H1 (cell line): ENCODE results near the gene MAP3K15. TPM values are rescaled to one million over a fixed set of nuclear protein-coding genes. Genes with fewer than 3 reads are reported as not detected.

Experiments used
- CTCF ChIA-PET: fragments of 300-600 bp; sonication (Branson Sonifier 250); formaldehyde crosslinking; loops from one replicate; lab custom pipeline; 2021; ENCODE audit not compliant: partially characterized antibody; lab: Charles Lee
- POLR2A ChIA-PET: fragments of 300-600 bp; sonication (Branson Sonifier 250); formaldehyde crosslinking; loops from one replicate; lab custom pipeline; 2021; ENCODE audit warnings: inconsistent platforms; ENCODE audit not compliant: partially characterized antibody; lab: Charles Lee
- DNase-seq, 2 experiments: peaks; one replicate each; pipeline versions ENCODE4 v3.0.0 to v3.0.0-alpha.2; 2010 to 2022; ENCODE audit warnings: low spot score in 2 of 2, low read depth in 1 of 2, mixed read lengths in 1 of 2
- FAIRE-seq: peaks from 2 replicates; lab custom pipeline; 2011; peaks lifted over from hg19 to GRCh38; lab: Jason Lieb, UNC
- H2AFZ ChIP-seq: 2 replicates; pipeline ENCODE4 v1.8.1; 2012; ENCODE audit warnings: low read length, inconsistent platforms
- H2AK5ac ChIP-seq: 2 replicates; pipeline ENCODE4 v1.6.1; 2013; ENCODE audit warnings: low read depth, low read length
- H2BK120ac ChIP-seq: replicated peaks from 2 replicates; pipeline ENCODE3; 2013; ENCODE audit warnings: low read depth, low read length, inconsistent platforms
- H2BK12ac ChIP-seq: 2 replicates; pipeline ENCODE4 v1.6.1; 2013; ENCODE audit warnings: low read depth, low read length
- H2BK15ac ChIP-seq: 2 replicates; pipeline ENCODE4 v1.6.1; 2013; ENCODE audit warnings: low read length
- H2BK20ac ChIP-seq: 2 replicates; pipeline ENCODE4 v1.6.1; 2013; ENCODE audit warnings: low read length
- H2BK5ac ChIP-seq: 2 replicates; pipeline ENCODE4 v1.6.1; 2013; ENCODE audit warnings: low read depth, low read length
- H3K14ac ChIP-seq: 2 replicates; pipeline ENCODE4 v1.6.1; 2013; ENCODE audit warnings: inconsistent platforms; ENCODE audit not compliant: insufficient read length
- H3K18ac ChIP-seq: 2 replicates; pipeline ENCODE4 v1.6.1; 2013; ENCODE audit warnings: low read length; ENCODE audit errors: extremely low read depth
- H3K23ac ChIP-seq: 2 replicates; pipeline ENCODE4 v1.6.1; 2013; ENCODE audit warnings: inconsistent platforms; ENCODE audit not compliant: insufficient read length
- H3K23me2 ChIP-seq: 2 replicates; pipeline ENCODE4 v1.6.1; 2013; ENCODE audit warnings: low read depth, low read length
- H3K27ac ChIP-seq: 2 replicates; pipeline ENCODE4 v1.6.1; 2011; ENCODE audit warnings: low read depth, low read length, inconsistent platforms
- H3K27me3 ChIP-seq, 4 experiments: replicated peaks in 1 of 4; 1 replicate in 1 of 4; 2 replicates in 3 of 4; pipeline versions ENCODE4 v1.6.1 to v1.8.1; 2011 to 2013; ENCODE audit warnings: low read length in 3 of 4, mild to moderate bottlenecking in 3 of 4, inconsistent platforms in 2 of 4, mixed read lengths in 2 of 4, moderate library complexity in 1 of 4; ENCODE audit not compliant: control insufficient read depth in 3 of 4, insufficient read depth in 3 of 4; ENCODE audit errors: extremely low read depth in 1 of 4
- H3K36me3 ChIP-seq, 4 experiments: 2 replicates each; pipeline versions ENCODE4 v1.6.1 to v1.8.1; 2011 to 2013; ENCODE audit warnings: mild to moderate bottlenecking in 4 of 4, low read length in 3 of 4, moderate library complexity in 2 of 4, control low read depth in 1 of 4, inconsistent platforms in 1 of 4; ENCODE audit not compliant: insufficient read depth in 4 of 4, control insufficient read depth in 2 of 4
- H3K4ac ChIP-seq: replicated peaks from 2 replicates; pipeline ENCODE3; 2013; ENCODE audit warnings: low read length, low read depth, mixed read lengths, inconsistent platforms; ENCODE audit not compliant: insufficient read length
- H3K4me1 ChIP-seq, 4 experiments: replicated peaks in 1 of 4; 1 replicate in 1 of 4; 2 replicates in 3 of 4; pipeline versions ENCODE4 v1.6.1 to v1.8.1; 2011 to 2013; ENCODE audit warnings: low read length in 3 of 4, inconsistent platforms in 2 of 4, mixed read lengths in 1 of 4; ENCODE audit not compliant: insufficient read depth in 4 of 4, control insufficient read depth in 3 of 4
- H3K4me2 ChIP-seq, 2 experiments: 2 replicates each; pipeline versions ENCODE4 v1.6.1 to v1.8.1; 2011 to 2013; ENCODE audit warnings: low read depth in 2 of 2, low read length in 2 of 2, control low read depth in 1 of 2, inconsistent platforms in 1 of 2, mild to moderate bottlenecking in 1 of 2; ENCODE audit not compliant: insufficient read depth in 1 of 2
- H3K4me3 ChIP-seq, 4 experiments: fragments of 200-600, 300-600 bp in 1 of 4; sonication (generic), shearing (Covaris generic), sonication (Bioruptor Twin) in 1 of 4; 2 replicates each; pipeline versions ENCODE4 v1.5.1 to v1.8.1; 2011 to 2016; ENCODE audit warnings: low read length in 4 of 4, low read depth in 3 of 4, control low read depth in 2 of 4, inconsistent platforms in 2 of 4, mild to moderate bottlenecking in 2 of 4, mixed read lengths in 1 of 4, moderate library complexity in 1 of 4; ENCODE audit not compliant: insufficient read depth in 2 of 4; ENCODE audit errors: extremely low read depth in 1 of 4
- H3K56ac ChIP-seq: replicated peaks from 2 replicates; pipeline ENCODE3; 2013; ENCODE audit warnings: low read depth, mild to moderate bottlenecking, mixed read lengths, low read length, inconsistent platforms; ENCODE audit not compliant: insufficient read length
- H3K79me1 ChIP-seq: 2 replicates; pipeline ENCODE4 v1.6.1; 2013; ENCODE audit warnings: low read depth, low read length, control low read depth
- H3K79me2 ChIP-seq, 2 experiments: 2 replicates each; pipeline versions ENCODE4 v1.6.1 to v1.8.1; 2012 to 2013; ENCODE audit warnings: low read length in 2 of 2, mild to moderate bottlenecking in 2 of 2, inconsistent platforms in 1 of 2; ENCODE audit not compliant: insufficient read depth in 2 of 2, control insufficient read depth in 1 of 2
- H3K9ac ChIP-seq, 4 experiments: replicated peaks in 1 of 4; 1 replicate in 1 of 4; 2 replicates in 3 of 4; pipeline versions ENCODE4 v1.6.1 to v1.8.1; 2011 to 2013; ENCODE audit warnings: low read depth in 3 of 4, low read length in 3 of 4, control low read depth in 2 of 4, mild to moderate bottlenecking in 2 of 4, moderate library complexity in 2 of 4, inconsistent platforms in 1 of 4; ENCODE audit errors: extremely low read depth in 1 of 4
- H3K9me3 ChIP-seq, 2 experiments: 2 replicates each; pipeline versions ENCODE4 v1.6.1 to v1.8.1; 2012 to 2013; ENCODE audit warnings: mild to moderate bottlenecking in 2 of 2, moderate library complexity in 2 of 2, control low read depth in 1 of 2, inconsistent platforms in 1 of 2, low read depth in 1 of 2, low read length in 1 of 2, mixed read lengths in 1 of 2; ENCODE audit not compliant: insufficient read depth in 2 of 2
- H4K20me1 ChIP-seq, 2 experiments: replicated peaks in 1 of 2; 2 replicates each; pipeline versions ENCODE3 to v1.8.1; 2011 to 2013; ENCODE audit warnings: inconsistent platforms in 2 of 2, low read length in 2 of 2, mild to moderate bottlenecking in 1 of 2; ENCODE audit not compliant: insufficient read depth in 2 of 2, control insufficient read depth in 1 of 2
- H4K5ac ChIP-seq: 2 replicates; pipeline ENCODE4 v1.6.1; 2013; ENCODE audit warnings: low read length, low read depth, mixed read lengths, inconsistent platforms; ENCODE audit not compliant: insufficient read length
- H4K8ac ChIP-seq: 2 replicates; pipeline ENCODE4 v1.8.0; 2013; ENCODE audit warnings: mild to moderate bottlenecking, moderate library complexity, low read length, inconsistent platforms; ENCODE audit not compliant: insufficient read depth; ENCODE audit errors: extremely low read depth
- H4K91ac ChIP-seq: replicated peaks from 2 replicates; pipeline ENCODE3; 2013; ENCODE audit warnings: low read length, mixed read lengths, inconsistent platforms; ENCODE audit not compliant: insufficient read length
- BACH1 ChIP-seq: IDR thresholded peaks from 2 replicates; pipeline ENCODE4 v1.6.1; 2012; ENCODE audit warnings: low read length, improper control_type of control experiment
- CBX5 ChIP-seq: fragments of 300-800, 300-1000 bp; sonication (generic); IDR thresholded peaks from 2 replicates; pipeline ENCODE4 v1.7.1; 2016; ENCODE audit warnings: antibody characterized with exemption, low read length, low read depth
- RAD21 ChIP-seq, 2 experiments: IDR thresholded peaks in 1 of 2; conservative IDR thresholded peaks in 1 of 2; 2 replicates each; pipeline ENCODE4 v1.6.1; 2011; ENCODE audit warnings: low read depth in 2 of 2, low read length in 2 of 2, improper control_type of control experiment in 1 of 2, inconsistent platforms in 1 of 2, mild to moderate bottlenecking in 1 of 2, moderate library complexity in 1 of 2
- SP4 ChIP-seq: IDR thresholded peaks from 2 replicates; pipeline ENCODE4 v1.6.1; 2012; ENCODE audit warnings: low read length, inconsistent platforms
- SRF ChIP-seq: IDR thresholded peaks from 2 replicates; pipeline ENCODE4 v1.6.1; 2011; ENCODE audit warnings: mild to moderate bottlenecking, low read depth, low read length, moderate library complexity
- WGBS, 2 experiments: shearing (Covaris generic) in 1 of 2; methylation state at CpG; one replicate each; pipeline versions ENCODE4 v1.1.6 to v1.1.7; 2013 to 2015; ENCODE audit warnings: low lambda C conversion rate in 2 of 2, mixed read lengths in 2 of 2, inconsistent platforms in 1 of 2, low coverage in 1 of 2, missing lambda C conversion rate in 1 of 2; ENCODE audit not compliant: insufficient replicate concordance in 2 of 2, insufficient coverage in 1 of 2, insufficient read length in 1 of 2; ENCODE audit errors: extremely low coverage in 1 of 2, missing lambda C conversion rate in 1 of 2; 5-methylcytosine and 5-hydroxymethylcytosine counted together
- polyA plus RNA-seq, 7 experiments: library from polyadenylated mRNA; depleted of rRNA in 3 of 7; stranded (reverse) in 5 of 7; unstranded in 2 of 7; fragments of >200 nt in 5 of 7; fragments of 200-250 nt in 2 of 7; gene quantifications; 1 replicate in 5 of 7; 2 replicates in 1 of 7; 4 replicates in 1 of 7; pipeline versions ENCODE4 v1.2.1 to v1.2.3, GENCODE V29; 2011 to 2013; ENCODE audit warnings: missing spikeins in 2 of 7, mixed read lengths in 2 of 7
- total RNA-seq: library from RNA; stranded (reverse); fragmentation: NEBNext Ultra II Directional; extraction: Animal tissue kit (Norgen Biotek cat#: 25700); gene quantifications from 2 replicates; pipeline ENCODE4 v1.2.1, GENCODE V29; 2021

The MAP3K15 gene
- total and polyA plus RNA-seq, 2 of the 8 experiments (the other 6 are each of a cell fraction or from before 2014, with no cell fraction given), result 1.8 to 2.4 TPM

DNA sequence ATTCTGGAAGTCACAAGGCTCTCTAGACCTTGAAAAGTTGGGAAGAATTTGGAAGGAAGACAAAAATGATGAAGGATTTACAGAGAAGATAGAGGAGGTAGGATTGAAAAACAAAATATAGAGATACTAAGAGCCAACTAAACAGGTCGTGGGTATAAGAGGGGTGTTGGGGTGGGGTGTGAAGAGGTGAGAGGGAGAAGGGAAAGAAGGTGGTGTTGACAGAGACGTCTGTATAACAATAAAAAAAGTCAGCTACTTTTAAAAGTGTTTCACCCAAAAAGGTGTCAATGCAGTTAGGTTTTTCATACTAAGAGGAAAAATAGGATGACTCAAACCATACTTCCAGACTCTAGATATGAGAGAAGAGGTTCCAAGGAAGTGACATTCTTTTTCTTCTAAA, 33.0 kb upstream of the MAP3K15 start:
- Histone ChIP-seq H2AK5ac (no peak overlapping the region), H3K9ac (no peak overlapping the region), H3K27me3 (no peaks in the 10 kb centered on the region), H3K4me1 (no peaks in the 10 kb centered on the region), H3K4me3 (no peak overlapping the region), H3K23ac (no peak overlapping the region), H2BK15ac (no peak overlapping the region), H3K36me3 (no peaks in the 10 kb centered on the region), H4K91ac (no peak overlapping the region), H3K56ac (no peak overlapping the region), H3K4me2 (no peak overlapping the region), H2BK12ac (no peak overlapping the region), H3K4ac (no peak overlapping the region), H3K14ac (no peak overlapping the region), H2BK5ac (no peak overlapping the region), H3K79me1 (no peaks in the 10 kb centered on the region), H4K20me1 (no peaks in the 10 kb centered on the region), H3K79me2 (no peaks in the 10 kb centered on the region), H3K18ac (no peak overlapping the region), H2BK120ac (no peak overlapping the region), H3K27ac (no peak overlapping the region), H3K9me3 (no peaks in the 10 kb centered on the region), H4K8ac (no peak overlapping the region), H4K5ac (no peak overlapping the region), H2BK20ac (no peak overlapping the region), H3K23me2 (no peaks in the 10 kb centered on the region), H2AFZ (no peak overlapping the region)
- ChIA-PET POLR2A (no interaction called here), CTCF (interaction anchor here (3.6 kb wide), 1 partner anchor 13 kb away, joined by 13 read pairs; no protein-coding TSS in a partner anchor)
- no CpG with 5 or more reads among the region's 2 CpGs for WGBS, 2 experiments
- DNase-seq (no peak), FAIRE-seq (no peak)
- TF ChIP-seq CBX5 (no peak), SRF (no peak), SP4 (no peak), RAD21 (IDR thresholded peaks at IDR 0.05 in 1 of 2, conservative IDR thresholded peaks at IDR 0.05 in 1 of 2; ENCODE audit: low read depth in 2 of 2, low read length in 2 of 2) (no peak), BACH1 (no peak)
